SK-N-SH (cell line): Measurements from ENCODE around the gene APOM. TPM values are rescaled to one million over a fixed set of nuclear protein-coding genes. Genes with fewer than 3 reads are reported as not detected.

Source experiments
- CTCF ChIA-PET: fragments of 300-600, 350-600 bp; formaldehyde crosslinking; extraction: SDS; loops from one replicate; lab custom pipeline; 2021; lab: Yijun Ruan, JAX
- POLR2A ChIA-PET: fragments of 350-600 bp; sonication (Branson Sonifier 250); formaldehyde crosslinking; extraction: SDS; loops from one replicate; lab custom pipeline; 2020; ENCODE audit warnings: antibody characterized with exemption, inconsistent platforms; lab: Yijun Ruan, JAX
- DNase-seq: peaks from one replicate; pipeline ENCODE4 v3.0.0; 2012
- H2AFZ ChIP-seq: fragments of 200-600 bp; sonication (generic); 2 replicates; pipeline ENCODE4 v1.8.1; 2016; ENCODE audit warnings: antibody characterized with exemption, mild to moderate bottlenecking, low read depth
- H3F3A ChIP-seq: fragments of 200-600 bp; sonication (generic); replicated peaks from 2 replicates; pipeline ENCODE3; 2016; ENCODE audit warnings: antibody characterized with exemption, mild to moderate bottlenecking; ENCODE audit not compliant: insufficient read depth
- H3K27ac ChIP-seq, 2 experiments: fragments of 200-500 bp in 1 of 2; fragments of 200-600 bp in 1 of 2; sonication (Bioruptor generic) in 1 of 2; sonication (generic), shearing (Covaris generic) in 1 of 2; 2 replicates each; pipeline versions ENCODE4 v1.5.1 to v1.6.1; 2014 to 2016; ENCODE audit warnings: low read depth in 2 of 2, inconsistent platforms in 1 of 2, low read length in 1 of 2, mild to moderate bottlenecking in 1 of 2, mixed read lengths in 1 of 2
- H3K27me3 ChIP-seq: fragments of 200-600 bp; sonication (generic), shearing (Covaris generic); 2 replicates; pipeline ENCODE4 v1.6.1; 2016; ENCODE audit warnings: mixed run types; ENCODE audit not compliant: insufficient read depth
- H3K36me3 ChIP-seq, 2 experiments: fragments of 200-500 bp in 1 of 2; fragments of 200-600 bp in 1 of 2; sonication (Bioruptor generic) in 1 of 2; sonication (generic) in 1 of 2; replicated peaks in 1 of 2; 2 replicates each; pipeline versions ENCODE3 to v1.5.1; 2014 to 2016; ENCODE audit warnings: low read length in 1 of 2, mild to moderate bottlenecking in 1 of 2; ENCODE audit not compliant: insufficient read depth in 2 of 2, control insufficient read depth in 1 of 2
- H3K4me1 ChIP-seq, 2 experiments: fragments of 200-500 bp in 1 of 2; fragments of 200-600 bp in 1 of 2; sonication (Bioruptor generic) in 1 of 2; sonication (generic), shearing (Covaris generic) in 1 of 2; 2 replicates each; pipeline versions ENCODE4 v1.5.1 to v1.6.1; 2014 to 2016; ENCODE audit warnings: low read depth in 1 of 2, low read length in 1 of 2, mixed run types in 1 of 2; ENCODE audit not compliant: insufficient read depth in 2 of 2, control insufficient read depth in 1 of 2
- H3K4me2 ChIP-seq: fragments of 200-600 bp; sonication (generic), shearing (Covaris generic); 2 replicates; pipeline ENCODE4 v1.6.1; 2017; ENCODE audit warnings: mixed run types
- H3K4me3 ChIP-seq, 2 experiments: fragments of 200-500 bp in 1 of 2; fragments of 200-600 bp in 1 of 2; sonication (Bioruptor generic) in 1 of 2; sonication (generic), shearing (Covaris generic) in 1 of 2; 2 replicates each; pipeline versions ENCODE4 v1.5.1 to v1.8.1; 2014 to 2016; ENCODE audit warnings: low read depth in 2 of 2, inconsistent platforms in 1 of 2, low read length in 1 of 2, mild to moderate bottlenecking in 1 of 2, mixed read lengths in 1 of 2, moderate library complexity in 1 of 2
- H3K79me2 ChIP-seq: fragments of 200-600 bp; sonication (generic); 2 replicates; pipeline ENCODE4 v1.8.1; 2017; ENCODE audit warnings: mild to moderate bottlenecking; ENCODE audit not compliant: insufficient read depth
- H3K9ac ChIP-seq: fragments of 200-600 bp; sonication (generic); 2 replicates; pipeline ENCODE4 v1.6.1; 2017; ENCODE audit warnings: mixed run types
- H3K9me2 ChIP-seq: fragments of 200-600 bp; sonication (generic); 2 replicates; pipeline ENCODE4 v1.6.1; 2017; ENCODE audit warnings: mixed run types
- H3K9me3 ChIP-seq: fragments of 200-600 bp; sonication (generic); 2 replicates; pipeline ENCODE4 v1.6.1; 2017; ENCODE audit warnings: mixed run types, mild to moderate bottlenecking, moderate library complexity
- H4K20me1 ChIP-seq: fragments of 200-600 bp; sonication (generic); 2 replicates; pipeline ENCODE4 v1.6.1; 2017; ENCODE audit warnings: mild to moderate bottlenecking, mixed run types; ENCODE audit not compliant: insufficient read depth
- CHD2 ChIP-seq: fragments of 150-350 bp; IDR thresholded peaks from 2 replicates; pipeline ENCODE4 v1.6.1; 2018; ENCODE audit warnings: low read length; ENCODE audit not compliant: partially characterized antibody
- CTCF ChIP-seq: fragments of 200-600 bp; sonication (generic); IDR thresholded peaks from 2 replicates; pipeline ENCODE4 v1.6.1; 2017; ENCODE audit warnings: antibody characterized with exemption, mild to moderate bottlenecking, moderate library complexity
- FOXJ3 ChIP-seq: sonication (generic); formaldehyde crosslinking; IDR thresholded peaks from 2 replicates; pipeline ENCODE4 v1.5.1; 2020; ENCODE audit warnings: mild to moderate bottlenecking, missing genetic modification reagents
- GATA2 ChIP-seq: sonication (generic); formaldehyde crosslinking; IDR thresholded peaks from 2 replicates; pipeline ENCODE4 v1.5.0; 2020; ENCODE audit warnings: mild to moderate bottlenecking, missing genetic modification reagents
- NFIC ChIP-seq: IDR thresholded peaks from 2 replicates; pipeline ENCODE4 v1.4.0; 2012; ENCODE audit warnings: borderline replicate concordance
- POLR2AphosphoS5 ChIP-seq: IDR thresholded peaks from 2 replicates; pipeline ENCODE4 v1.6.1; 2012; ENCODE audit warnings: low read depth, low read length
- RAD21 ChIP-seq: IDR thresholded peaks from 2 replicates; pipeline ENCODE4 v1.6.1; 2012; ENCODE audit warnings: mild to moderate bottlenecking, low read length
- REST ChIP-seq: IDR thresholded peaks from 2 replicates; pipeline ENCODE4 v1.6.1; 2012; ENCODE audit warnings: mild to moderate bottlenecking, low read depth, low read length, moderate library complexity
- RFX5 ChIP-seq: IDR thresholded peaks from 2 replicates; pipeline ENCODE4 v1.6.1; 2012; ENCODE audit warnings: mild to moderate bottlenecking, improper control_type of control experiment, low read length
- RXRA ChIP-seq: IDR thresholded peaks from 2 replicates; pipeline ENCODE4 v1.4.0; 2012; ENCODE audit warnings: low read depth, mild to moderate bottlenecking, borderline replicate concordance
- SIN3A ChIP-seq: IDR thresholded peaks from 2 replicates; pipeline ENCODE4 v1.6.1; 2012; ENCODE audit warnings: low read depth, mild to moderate bottlenecking, low read length, moderate library complexity, borderline replicate concordance
- SMC3 ChIP-seq: IDR thresholded peaks from 2 replicates; pipeline ENCODE4 v1.6.1; 2012; ENCODE audit warnings: low read depth, low read length, improper control_type of control experiment
- TAF1 ChIP-seq: IDR thresholded peaks from 2 replicates; pipeline ENCODE4 v1.6.1; 2012; ENCODE audit warnings: low read depth, mild to moderate bottlenecking, low read length, moderate library complexity, borderline replicate concordance
- WGBS: methylation state at CpG from one replicate; pipeline ENCODE4 v1.1.6; 2017; ENCODE audit warnings: low lambda C conversion rate; 5-methylcytosine and 5-hydroxymethylcytosine counted together
- polyA plus RNA-seq, 3 experiments: library from polyadenylated mRNA; depleted of rRNA; stranded (reverse); fragments of >200 nt; gene quantifications; 2 replicates each; pipeline ENCODE4 v1.2.3, GENCODE V29; 2012

APOM gene
- polyA plus RNA-seq, 1 of the 3 experiments (the other 2 are of a cell fraction) = 6.8 TPM

- peaks cover 53 to 97% of the 10 kb centered on the region in 2 experiments for H3K36me3 ChIP-seq
- no peak overlapping the region for H3K4me3 ChIP-seq
- 93% methylated on average over 26 of the region's 26 CpGs for WGBS
- no peaks in the 10 kb centered on the region for H3K9me2 ChIP-seq
- H3K9ac ChIP-seq = no peak overlapping the region
- peaks cover 19% of the 10 kb centered on the region; the same call in 1 of the 2 replicates for H4K20me1 ChIP-seq
- H3K4me2 ChIP-seq = no peak overlapping the region
- peak; percentile 22 for DNase-seq
- ChIA-PET POLR2A (interaction anchor here (1.0 to 1.1 kb wide), 2 partner anchors 19 to 28 kb away, joined by 3 read pairs; partner anchors contain the start of gene C6orf47), CTCF (interaction anchor here (1.4 kb wide), 1 partner anchor 11 kb away, joined by 4 read pairs; no protein-coding TSS in a partner anchor)
- H3K27ac ChIP-seq = peak overlapping the region in 1 of 2 experiments; percentile 1; a peak in 2 of 4 replicates
- TF ChIP-seq REST (no peak), POLR2AphosphoS5 (0 out of 2 replicates have a peak, but pooled peaks have one; percentile 9), RFX5 (no peak), RAD21 (no peak), NFIC (no peak), CTCF (no peak), GATA2 (CRISPR knock-in tag) (no peak)
- no peak overlapping the region for H2AFZ ChIP-seq
- H3K9me3 ChIP-seq = no peaks in the 10 kb centered on the region
- peaks cover 36% of the 10 kb centered on the region for H3F3A ChIP-seq
- no peaks in the 10 kb centered on the region; a peak in 1 of 4 replicates for H3K4me1 ChIP-seq
- H3K79me2 ChIP-seq = peaks cover 19% of the 10 kb centered on the region; the same call in 1 of the 2 replicates
- H3K27me3 ChIP-seq = no peaks in the 10 kb centered on the region
These were observed 23.3 kb upstream of the APOM start for GRCh38 chr6:31632279-31632946.

GRCh38 chr6:31633447-31633846 is 22.2 kb upstream of the APOM start:
- Histone ChIP-seq H3K4me3 (no peak overlapping the region), H3K4me1 (no peaks in the 10 kb centered on the region; a peak in 1 of 4 replicates), H3K79me2 (peaks cover 19% of the 10 kb centered on the region; the same call in 1 of the 2 replicates), H3K27ac (no peak overlapping the region; a peak in 1 of 4 replicates), H2AFZ (no peak overlapping the region), H4K20me1 (peaks cover 19% of the 10 kb centered on the region; the same call in 1 of the 2 replicates), H3K9ac (no peak overlapping the region), H3K36me3 (peaks cover 44 to 96% of the 10 kb centered on the region in 2 experiments), H3K9me3 (no peaks in the 10 kb centered on the region), H3K9me2 (no peaks in the 10 kb centered on the region), H3K27me3 (no peaks in the 10 kb centered on the region), H3F3A (peaks cover 43% of the 10 kb centered on the region), H3K4me2 (no peak overlapping the region)
- TF ChIP-seq RXRA = no peak
- no peak for TF ChIP-seq RFX5
- no peak for TF ChIP-seq REST
- TF ChIP-seq CHD2 = no peak
- no peak for TF ChIP-seq FOXJ3
- no peak for TF ChIP-seq SIN3A
- no peak for TF ChIP-seq NFIC
- no peak for TF ChIP-seq SMC3
- no peak for TF ChIP-seq TAF1
- ChIA-PET CTCF (interaction anchor here (0.6 to 1.4 kb wide), 3 partner anchors 10 to 416 kb away, joined by 3 to 4 read pairs (median 4); no protein-coding TSS in a partner anchor), POLR2A (interaction anchor here (1.0 to 1.3 kb wide), 4 partner anchors 10 to 27 kb away, joined by 3 to 11 read pairs (median 4); partner anchors contain the start of gene C6orf47)
- peak; percentile 18 for DNase-seq
- WGBS = 98% methylated on average over 5 of the region's 7 CpGs
